Fibroblast of pulmonary artery (primary cell): ENCODE results near the gene LRP8.

Source experiments
- DNase-seq: peaks from one replicate; pipeline ENCODE4 v3.0.0-alpha.2; 2010; ENCODE audit warnings: low read depth
- H3K4me3 ChIP-seq: replicated peaks from 2 replicates; pipeline ENCODE4 v1.5.1; 2011; ENCODE audit warnings: low read depth, mild to moderate bottlenecking, control low read depth, low read length, moderate library complexity
- CTCF ChIP-seq: IDR thresholded peaks from 2 replicates; pipeline ENCODE4 v1.5.1; 2011; ENCODE audit warnings: mild to moderate bottlenecking, control low read depth, low read length, inconsistent platforms; ENCODE audit errors: missing control alignments

Gene LRP8

GRCh38 chr1:53359934-53360276 lies 32.0 kb upstream of the LRP8 start:
- H3K4me3 ChIP-seq, result no peak overlapping the region
- no peak for TF ChIP-seq CTCF
- no peak for DNase-seq

GRCh38 chr1:53359225-53359933 lies 31.5 kb upstream of the LRP8 start:
- no peak for TF ChIP-seq CTCF
- DNase-seq, result no peak

GRCh38 chr1:53356637-53357036 lies 28.8 kb upstream of the LRP8 start:
- H3K4me3 ChIP-seq, result no peak overlapping the region
- TF ChIP-seq CTCF, result no peak
- no peak for DNase-seq

More at GRCh38 chr1:53359225-53359933, 31.5 kb upstream of the LRP8 start:
- H3K4me3 ChIP-seq, result no peak overlapping the region

- TF ChIP-seq CTCF, result no peak
- H3K4me3 ChIP-seq, result no peak overlapping the region
Measured at GRCh38 chr1:53354119-53354518, 26.2 kb upstream of the LRP8 start.

GRCh38 chr1:53352561-53352960 lies 24.7 kb upstream of the LRP8 start:
- no peak overlapping the region for H3K4me3 ChIP-seq
- TF ChIP-seq CTCF, result no peak
- DNase-seq, result no peak

More at GRCh38 chr1:53354119-53354518, 26.2 kb upstream of the LRP8 start:
- no peak for DNase-seq

GRCh38 chr1:53350853-53351767 lies 23.2 kb upstream of the LRP8 start:
- TF ChIP-seq CTCF, result no peak

More at GRCh38 chr1:53350853-53351767, 23.2 kb upstream of the LRP8 start:
- H3K4me3 ChIP-seq, result no peak overlapping the region
- no peak for DNase-seq
